Measurements from ENCODE around the gene ANO10.
"Not testable (repeated sequence)": the region's sequence is repeated elsewhere in the genome, so short reads cannot be mapped to it uniquely, and the experiment has no call there.

Gene ANO10

GRCh38 chr3:43627360-43627759 is 5.5 kb upstream of the ANO10 start:
- no peak for DNase-seq (ENCODE audit: low read depth)

DNA sequence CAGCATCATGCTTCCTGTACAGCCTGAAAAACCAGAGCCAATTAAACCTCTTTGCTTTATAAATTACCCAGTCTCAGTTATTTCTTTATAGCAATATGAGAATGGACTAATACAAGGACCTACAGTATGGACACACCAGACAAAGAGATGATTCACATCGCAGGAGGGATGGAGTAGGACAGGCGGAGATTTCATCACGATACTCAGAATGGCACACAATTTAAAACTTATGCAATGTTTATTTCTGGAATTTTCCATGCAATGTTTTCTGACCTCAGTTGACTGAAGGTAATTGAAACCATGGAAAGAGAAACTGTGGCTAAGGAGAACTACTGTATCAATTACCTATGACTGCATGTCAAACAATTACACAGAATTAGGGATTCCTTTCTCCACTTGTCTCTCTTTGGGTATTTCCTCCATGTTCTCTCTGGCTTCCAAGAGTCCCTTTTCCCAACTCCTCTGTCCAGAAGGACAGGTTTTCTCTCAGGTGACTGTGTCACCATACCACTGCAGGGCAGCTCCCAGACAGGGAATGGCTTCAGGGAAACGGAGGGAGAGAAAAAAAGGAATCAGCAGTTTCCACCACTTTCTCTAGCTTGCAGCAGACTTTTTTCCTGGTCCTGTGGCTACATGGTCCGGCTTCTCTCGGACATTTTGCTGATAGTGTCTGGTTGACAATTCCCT is 3.0 kb upstream of the ANO10 start:
- DNase-seq (ENCODE audit: low read depth) = no peak

- no peak for DNase-seq (ENCODE audit: low read depth)
Observed at GRCh38 chr3:43620831-43621655, 768 bp downstream of the ANO10 start.

DNA sequence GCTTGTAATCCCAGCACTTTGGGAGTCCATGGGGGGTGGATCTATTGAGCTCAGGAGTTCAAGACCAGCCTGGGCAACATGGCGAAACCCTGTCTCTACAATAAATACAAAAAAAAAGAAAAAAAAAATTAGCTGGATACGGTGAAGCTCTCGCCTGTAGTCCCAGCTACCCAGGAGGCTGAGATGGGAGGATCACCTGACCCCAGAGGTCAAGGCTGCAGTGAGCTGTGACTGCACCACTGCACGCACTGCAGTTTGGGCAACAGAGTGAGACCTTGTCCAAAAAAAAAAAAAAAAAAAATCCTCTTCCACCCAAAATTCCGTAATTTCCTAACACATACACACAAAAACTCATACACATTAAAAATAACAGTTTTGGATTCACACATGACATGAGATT is 2.2 kb downstream of the ANO10 start:
- no peak for DNase-seq (ENCODE audit: low read depth)

DNA sequence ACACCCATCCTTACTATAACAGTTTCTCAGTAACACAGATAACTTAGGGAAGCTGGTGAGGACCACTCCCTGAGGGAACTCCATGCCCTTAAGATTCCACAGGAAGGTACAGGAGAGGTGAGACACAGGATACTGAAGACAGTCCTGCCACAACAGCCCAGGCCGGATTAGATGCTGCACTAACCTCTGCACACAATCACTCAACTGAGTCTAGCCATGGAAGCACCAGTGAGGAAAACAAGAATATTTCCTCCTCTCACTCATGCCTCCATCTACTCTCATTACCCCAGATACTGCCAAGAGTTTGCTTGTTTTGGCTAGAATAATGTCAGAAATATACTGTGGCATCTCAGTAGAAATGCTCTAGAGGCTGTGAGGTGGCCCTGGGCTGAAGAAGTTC is 3.7 kb downstream of the ANO10 start:
- DNase-seq (ENCODE audit: low read depth) = no peak

DNA sequence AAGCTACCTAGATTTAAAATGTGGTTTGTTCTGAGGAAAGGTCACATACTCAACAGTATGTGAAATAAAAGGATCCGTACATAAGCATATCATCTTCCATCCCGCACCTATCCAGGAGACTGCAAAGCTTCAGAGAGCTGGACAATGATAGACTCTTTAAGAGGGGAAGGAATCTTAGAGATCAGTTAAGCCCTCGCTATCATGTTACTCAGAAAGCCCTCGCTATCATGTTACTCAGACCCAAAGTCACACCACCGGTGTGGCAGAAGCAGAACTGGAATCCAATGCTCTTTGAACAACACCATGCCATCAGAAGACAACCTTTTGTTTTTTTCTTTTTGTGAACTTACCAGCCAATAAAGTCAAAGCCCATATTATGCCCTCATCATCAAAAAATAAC is 5.8 kb downstream of the ANO10 start:
- no peak for DNase-seq (ENCODE audit: low read depth)

DNA sequence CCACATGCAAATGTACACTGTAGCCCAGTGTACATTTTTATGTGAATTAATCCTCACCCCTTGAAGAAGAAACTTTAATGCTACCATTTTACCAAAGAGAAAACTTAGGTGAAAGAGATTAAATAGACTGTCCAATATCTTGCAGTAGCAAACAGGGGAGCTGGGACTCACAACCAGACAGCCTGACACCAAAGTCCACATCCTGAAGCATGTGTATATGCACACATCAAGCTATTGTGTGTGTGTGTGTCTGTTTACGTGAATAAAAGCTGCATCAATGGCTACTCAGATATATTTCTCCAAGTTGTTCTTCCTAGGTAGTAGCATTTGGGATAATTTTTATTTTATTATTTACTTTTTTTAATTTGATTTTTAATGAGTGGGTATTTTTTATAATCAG is 6.7 kb downstream of the ANO10 start:
- no peak for DNase-seq (ENCODE audit: low read depth)

DNA sequence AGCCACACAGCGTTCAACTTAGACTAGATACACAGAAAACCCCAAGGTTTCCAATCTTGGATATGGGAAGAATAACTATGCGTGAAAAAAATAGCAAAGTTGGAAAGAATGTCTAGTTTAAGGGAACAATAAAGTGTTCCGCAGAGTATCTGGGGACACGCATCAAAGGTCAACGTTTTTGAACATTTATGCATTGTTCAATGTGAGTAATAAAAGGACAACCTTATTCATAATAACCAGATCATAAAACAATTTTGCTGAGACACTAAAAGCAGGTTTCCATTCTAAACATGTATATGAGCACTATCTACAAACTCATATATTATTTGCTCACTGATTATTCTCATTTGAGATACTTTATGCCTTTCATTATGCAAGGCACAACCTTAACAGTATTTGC is 7.8 kb downstream of the ANO10 start:
- no peak for DNase-seq (ENCODE audit: low read depth)

DNA sequence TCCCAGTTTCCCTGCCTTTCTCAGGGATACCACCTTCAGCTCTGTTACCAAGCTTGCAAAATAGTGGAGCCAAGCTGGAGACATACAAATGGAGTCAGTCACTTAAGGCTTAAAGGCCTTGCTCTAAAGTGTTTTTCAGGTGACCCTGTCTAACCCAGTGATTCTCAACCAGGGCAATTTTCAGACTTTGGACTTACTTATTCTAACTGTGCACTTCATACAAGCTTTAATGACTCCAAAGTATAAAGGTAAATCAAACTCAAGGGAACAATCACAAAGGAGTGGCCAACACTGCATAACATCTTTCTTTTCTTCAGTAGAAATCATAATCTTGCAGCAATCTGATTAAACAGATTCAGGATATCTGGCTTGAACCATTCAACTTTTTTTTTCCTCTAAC is 9.4 kb downstream of the ANO10 start:
- DNase-seq (ENCODE audit: low read depth) = no peak

DNA sequence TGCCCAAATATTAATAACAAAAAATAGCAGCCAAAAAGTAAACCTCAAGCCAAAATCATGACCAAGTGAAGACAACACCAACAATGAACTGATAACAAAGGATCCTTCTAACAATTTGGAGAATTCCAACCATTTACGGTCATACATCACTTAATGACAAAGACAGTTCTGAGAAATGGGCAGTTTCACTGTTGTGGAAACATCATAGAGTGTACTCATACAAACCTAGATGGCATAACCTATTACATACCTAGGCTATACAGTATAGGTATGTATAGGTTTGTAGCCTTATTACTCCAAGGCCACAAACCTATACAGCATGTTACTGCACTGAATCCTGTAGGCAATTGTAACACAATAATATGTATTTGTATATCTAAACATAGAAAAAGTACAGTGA is 12.4 kb downstream of the ANO10 start:
- no peak for DNase-seq (ENCODE audit: low read depth)

GRCh38 chr3:43608751-43609150 is 13.1 kb downstream of the ANO10 start:
- no peak for DNase-seq (ENCODE audit: low read depth)

GRCh38 chr3:43606284-43606683 is 15.5 kb downstream of the ANO10 start:
- no peak for DNase-seq (ENCODE audit: low read depth)

GRCh38 chr3:43599959-43600358 is 21.9 kb downstream of the ANO10 start:
- not testable (repeated sequence) for DNase-seq (ENCODE audit: low read depth)

DNA sequence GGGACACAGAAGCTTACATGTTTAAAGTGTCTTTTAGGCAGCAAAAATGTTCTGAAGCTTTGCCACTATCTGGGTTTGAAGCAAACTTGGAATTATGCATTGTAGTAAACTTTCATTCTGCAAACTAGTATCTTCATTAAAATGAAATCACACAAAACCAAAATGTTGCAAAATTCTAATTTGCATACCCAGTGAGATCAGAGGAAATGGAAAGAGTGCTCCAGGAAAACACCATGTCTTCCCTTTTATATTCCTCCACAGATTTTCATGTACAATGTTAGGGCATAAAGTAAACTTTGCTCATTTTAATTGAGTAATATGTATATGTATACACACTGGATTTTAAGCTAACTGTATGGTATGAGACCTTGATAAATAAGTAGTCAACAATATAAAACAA is 23.9 kb downstream of the ANO10 start:
- no peak for DNase-seq (ENCODE audit: low read depth)

GRCh38 chr3:43596178-43596577 is 25.6 kb downstream of the ANO10 start:
- DNase-seq (ENCODE audit: low read depth) = not testable (repeated sequence)

GRCh38 chr3:43595280-43595679 is 26.5 kb downstream of the ANO10 start:
- DNase-seq (ENCODE audit: low read depth) = not testable (repeated sequence)

- DNase-seq (ENCODE audit: low read depth) = not testable (repeated sequence)
Observed at GRCh38 chr3:43593588-43593987, 28.2 kb downstream of the ANO10 start.

GRCh38 chr3:43591866-43592265 is 29.9 kb downstream of the ANO10 start:
- DNase-seq (ENCODE audit: low read depth) = not testable (repeated sequence)

- DNase-seq (ENCODE audit: low read depth) = no peak
Observed at GRCh38 chr3:43587303-43587702, 34.5 kb downstream of the ANO10 start.

GRCh38 chr3:43584043-43584826 is 37.6 kb downstream of the ANO10 start:
- no peak for DNase-seq (ENCODE audit: low read depth)

DNA sequence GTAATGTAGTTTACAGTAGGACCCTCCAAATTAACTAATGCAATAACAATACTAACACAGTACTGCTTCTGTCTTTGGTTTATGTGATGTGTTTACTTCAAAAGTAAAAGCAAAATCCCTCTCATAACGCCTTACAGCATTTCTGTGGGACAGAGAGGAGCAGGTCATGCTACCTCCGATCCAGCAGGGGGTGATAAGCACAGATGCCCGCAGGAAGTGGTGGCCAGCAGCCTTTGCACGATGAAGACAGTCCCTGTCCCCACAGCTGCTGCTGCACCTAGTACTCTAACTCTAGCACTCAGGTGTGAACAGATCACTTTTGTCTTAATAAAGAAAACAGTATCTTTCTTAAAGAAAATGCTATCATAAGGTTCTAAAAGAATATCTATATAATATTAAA is 38.3 kb downstream of the ANO10 start:
- no peak for DNase-seq (ENCODE audit: low read depth)

GRCh38 chr3:43582866-43583265 is 38.9 kb downstream of the ANO10 start:
- DNase-seq (ENCODE audit: low read depth) = no peak

DNA sequence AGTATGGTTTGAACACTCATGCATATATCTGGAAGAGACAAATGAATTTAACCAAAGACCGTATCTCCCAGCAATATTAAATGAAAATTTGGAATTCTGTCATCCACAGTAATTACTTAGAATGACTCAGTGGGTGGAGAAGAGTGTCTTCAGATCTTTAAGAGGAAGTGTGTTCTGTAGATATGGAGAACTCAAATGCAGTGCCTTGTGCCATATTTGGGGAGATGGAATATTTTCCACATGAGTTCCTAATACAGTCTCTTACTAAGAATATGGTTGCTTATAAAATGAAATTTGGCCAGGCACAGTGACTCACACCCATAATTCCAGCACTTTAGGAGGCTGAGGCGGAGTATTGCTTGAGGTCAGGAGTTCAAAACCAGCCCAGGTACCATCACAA is 40.5 kb downstream of the ANO10 start:
- DNase-seq (ENCODE audit: low read depth) = no peak
